Panc1 (cell line): ENCODE data around the gene AP4M1. TPM values are rescaled to one million over a fixed set of nuclear protein-coding genes. Genes with fewer than 3 reads are reported as not detected.
A peak's percentile ranks its signal among the peaks of the same experiment; 100 is the strongest.

Source experiments
- ATAC-seq: fragments of 200-7000 bp; cut with Tn5 transposase; 2 replicates; pipeline ENCODE4 v1.9.1; 2020; ENCODE audit warnings: mild to moderate bottlenecking, moderate library complexity
- BruUV-seq: library from RNA; stranded (reverse); fragments of 400-500 nt; replicated peaks from 2 replicates; lab custom pipeline; 2021; lab: Mats Ljungman, UMichigan
- CTCF ChIA-PET: fragments of 300-600 bp; sonication (Branson Sonifier 250); formaldehyde crosslinking; loops from one replicate; lab custom pipeline; 2022; ENCODE audit warnings: antibody characterized with exemption; lab: Charles Lee
- POLR2A ChIA-PET: fragments of 300-600 bp; sonication (Branson Sonifier 250); formaldehyde crosslinking; loops from one replicate; lab custom pipeline; 2022; ENCODE audit warnings: antibody characterized with exemption; lab: Charles Lee
- DNase-seq: peaks from one replicate; pipeline ENCODE4 v3.0.0-alpha.2; 2010; ENCODE audit warnings: low read depth, low spot score
- H3K27ac ChIP-seq: 2 replicates; pipeline ENCODE4 v1.5.1; 2011; ENCODE audit warnings: mild to moderate bottlenecking, low read length, inconsistent platforms
- H3K27me3 ChIP-seq: fragments of 200-500 bp; sonication (Bioruptor generic); 2 replicates; pipeline ENCODE4 v1.6.0; 2014; ENCODE audit warnings: low read length, inconsistent platforms; ENCODE audit not compliant: control insufficient read depth, insufficient read depth
- H3K36me3 ChIP-seq: fragments of 200-500 bp; sonication (Bioruptor generic); 2 replicates; pipeline ENCODE4 v1.5.1; 2014; ENCODE audit warnings: inconsistent platforms, mild to moderate bottlenecking, low read length, moderate library complexity; ENCODE audit not compliant: control insufficient read depth, insufficient read depth
- H3K4me1 ChIP-seq: 2 replicates; pipeline ENCODE4 v1.5.1; 2011; ENCODE audit warnings: inconsistent platforms, mild to moderate bottlenecking, low read length, moderate library complexity; ENCODE audit not compliant: control insufficient read depth, insufficient read depth
- H3K4me3 ChIP-seq, 2 experiments: 2 replicates each; pipeline ENCODE4 v1.5.1; 2011 to 2012; ENCODE audit warnings: low read depth in 2 of 2, low read length in 2 of 2, mild to moderate bottlenecking in 2 of 2, inconsistent platforms in 1 of 2, moderate library complexity in 1 of 2
- H3K9me3 ChIP-seq: fragments of 200-500 bp; sonication (Bioruptor generic); 2 replicates; pipeline ENCODE4 v1.5.1; 2014; ENCODE audit warnings: low read depth, mild to moderate bottlenecking, inconsistent platforms, low read length, moderate library complexity; ENCODE audit not compliant: control insufficient read depth, insufficient read depth
- CTCF ChIP-seq: fragments of 450-650 bp; IDR thresholded peaks from 2 replicates; pipeline ENCODE4 v1.5.1; 2017; ENCODE audit warnings: mild to moderate bottlenecking
- POLR2AphosphoS5 ChIP-seq: IDR thresholded peaks from 2 replicates; pipeline ENCODE4 v1.6.1; 2012; ENCODE audit warnings: mild to moderate bottlenecking, low read depth, low read length, moderate library complexity
- REST ChIP-seq, 2 experiments: IDR thresholded peaks; 2 replicates each; pipeline ENCODE4 v1.6.1; 2011 to 2012; ENCODE audit warnings: low read depth in 2 of 2, control low read depth in 1 of 2, low read length in 1 of 2, mild to moderate bottlenecking in 1 of 2, moderate library complexity in 1 of 2; ENCODE audit not compliant: insufficient read depth in 1 of 2
- SIN3A ChIP-seq: IDR thresholded peaks from 2 replicates; pipeline ENCODE4 v1.6.1; 2012; ENCODE audit warnings: low read depth, mild to moderate bottlenecking, low read length, moderate library complexity, borderline replicate concordance; ENCODE audit not compliant: insufficient read depth
- TCF7L2 ChIP-seq: IDR thresholded peaks from 2 replicates; pipeline ENCODE4 v1.6.1; 2011; ENCODE audit warnings: mild to moderate bottlenecking, low read depth, low read length, inconsistent platforms
- in situ Hi-C: cut with HindIII; loops from 2 replicates; pipeline ENCODE4 v1.10.0; 2016; ENCODE audit warnings: low sequenced_read_pairs, low pct_unique_long_range_greater_than_20kb
- intact Hi-C: fragments of 100-400 bp; cut with micrococcal nuclease; formaldehyde crosslinking; loops from one replicate; pipeline ENCODE4 v1.10.0; 2022; ENCODE audit not compliant: unreplicated experiment
- total RNA-seq: library from RNA; stranded (reverse); gene quantifications from one replicate; pipeline ENCODE4 v1.2.1, GENCODE V29; 2021; ENCODE audit not compliant: unreplicated experiment

AP4M1 gene
- total RNA-seq, 1 experiment from 2014 or later, result 42.6 TPM

GRCh38 chr7:100118388-100119071 lies 17.1 kb downstream of the AP4M1 start:
- ATAC-seq (no peak), DNase-seq (no peak)
- Histone ChIP-seq H3K27ac (peak overlapping the region; percentile 88), H3K27me3 (no peaks in the 10 kb centered on the region), H3K36me3 (no peaks in the 10 kb centered on the region; the same call in 1 of the 2 replicates), H3K9me3 (no peaks in the 10 kb centered on the region), H3K4me3 (peak overlapping the region; percentile 69 to 99), H3K4me1 (peaks cover 11% of the 10 kb centered on the region)
- ChIA-PET CTCF (no interaction called here), POLR2A (no interaction called here)
- BruUV-seq, result TSS peak; percentile 83
- intact Hi-C loops, result no loop called here
- TF ChIP-seq TCF7L2 (no peak), SIN3A (no peak), REST (IDR thresholded peaks at IDR 0.05; ENCODE audit: insufficient read depth in 1 of 2, low read depth in 2 of 2, low read length in 1 of 2) (no peak), POLR2AphosphoS5 (no peak), CTCF (no peak)
- in situ Hi-C loops, result no loop called here

DNA sequence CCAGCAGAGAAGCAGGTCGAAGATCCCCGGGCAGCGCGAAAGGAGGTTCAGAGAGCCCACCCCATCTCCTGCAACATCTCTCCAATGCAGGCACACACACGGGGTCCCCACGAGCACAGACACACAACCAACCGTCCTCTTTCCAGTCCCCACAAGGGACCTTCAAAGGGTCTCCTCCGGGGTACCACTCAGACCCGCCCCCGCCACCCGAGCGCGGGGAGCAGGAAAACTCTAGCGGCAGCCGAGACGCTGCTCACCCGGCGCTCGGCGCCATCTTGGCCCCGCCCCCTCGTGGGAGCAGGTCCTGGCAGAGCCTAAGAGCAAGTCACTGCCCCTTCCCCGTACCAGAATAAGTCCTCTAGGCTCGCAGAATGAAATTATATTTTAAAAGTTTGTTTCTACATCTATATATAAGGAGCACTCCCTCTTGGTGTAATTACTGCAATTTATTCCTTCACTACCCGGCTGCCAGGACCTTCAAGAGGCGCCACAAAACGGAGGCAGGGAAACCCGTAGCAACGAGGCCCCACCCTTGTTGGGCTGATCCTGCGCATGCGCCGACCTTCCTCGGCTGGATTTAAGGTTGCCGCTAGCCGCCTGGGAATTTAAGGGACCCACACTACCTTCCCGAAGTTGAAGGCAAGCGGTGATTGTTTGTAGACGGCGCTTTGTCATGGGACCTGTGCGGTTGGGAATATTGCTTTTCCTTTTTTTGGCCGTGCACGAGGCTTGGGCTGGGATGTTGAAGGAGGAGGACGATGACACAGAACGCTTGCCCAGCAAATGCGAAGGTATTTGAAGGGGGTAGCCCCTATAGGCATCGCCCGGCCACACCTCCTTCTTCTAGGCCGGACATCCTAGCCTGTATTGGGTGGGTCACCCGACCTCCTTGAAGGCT lies 17.9 kb downstream of the AP4M1 start, which contains the start of the genes CNPY4 and TAF6:
Gene CNPY4, plus strand, starts transcription at position 563 of the 898 bp plus-strand sequence. Its CDS starts 111 bp downstream, at position 674.
Gene TAF6, minus strand, starts transcription at position 287 of the 898 bp plus-strand sequence. CDS start 5,149 bp downstream, outside the sequence.
- ChIA-PET POLR2A (interaction anchor here (1.2 kb wide), 1 partner anchor 17 kb away, joined by 3 read pairs; no protein-coding TSS in a partner anchor), CTCF (no interaction called here)

More for the DNA sequence above, 17.9 kb downstream of the AP4M1 start, which contains the start of the genes CNPY4 and TAF6:
- ATAC-seq (peak; percentile 92), DNase-seq (peak; percentile 95)
- in situ Hi-C loops, result no loop called here
- intact Hi-C loops, result no loop called here
- H3K4me1 ChIP-seq, result peaks cover 11% of the 10 kb centered on the region
- H3K27ac ChIP-seq, result peak within 1 kb of the TSS; percentile 88
- TF ChIP-seq TCF7L2, result peak; percentile 59
- TF ChIP-seq REST (IDR thresholded peaks at IDR 0.05; ENCODE audit: insufficient read depth in 1 of 2, low read depth in 2 of 2, low read length in 1 of 2), result no peak
- peak; percentile 86 for TF ChIP-seq POLR2AphosphoS5
- peak; percentile 55 for TF ChIP-seq SIN3A
- TF ChIP-seq CTCF, result no peak
- peak within 1 kb of the TSS; percentile 69 to 99 for H3K4me3 ChIP-seq
- no peaks in the 10 kb centered on the region for H3K27me3 ChIP-seq
- H3K36me3 ChIP-seq, result no peaks in the 10 kb centered on the region
- no TSS peak for BruUV-seq
- no peaks in the 10 kb centered on the region for H3K9me3 ChIP-seq
